Keratinocyte (primary cell): Measurements from ENCODE around the gene CALY. TPM values are rescaled to one million over a fixed set of nuclear protein-coding genes. Genes with fewer than 3 reads are reported as not detected.

Experiments
- DNase-seq: peaks from one replicate; pipeline ENCODE4 v3.0.0-alpha.2; 2011; ENCODE audit warnings: low read depth, missing footprints, low spot score
- FAIRE-seq: peaks from 2 replicates; lab custom pipeline; 2011; peaks lifted over from hg19 to GRCh38; lab: Jason Lieb, UNC
- H2AFZ ChIP-seq: 2 replicates; pipeline ENCODE4 v1.6.0; 2012; ENCODE audit warnings: low read length, control low read depth, inconsistent platforms; ENCODE audit not compliant: control insufficient read depth
- H3K27ac ChIP-seq: 2 replicates; pipeline ENCODE4 v1.5.1; 2011; ENCODE audit warnings: low read length; ENCODE audit not compliant: control insufficient read depth, insufficient read depth
- H3K27me3 ChIP-seq: 3 replicates; pipeline ENCODE4 v1.6.0; 2011; ENCODE audit warnings: low read length; ENCODE audit not compliant: control insufficient read depth, insufficient read depth; ENCODE audit errors: extremely low read depth
- H3K36me3 ChIP-seq, 2 experiments: 2 replicates in 1 of 2; 3 replicates in 1 of 2; pipeline ENCODE4 v1.5.1; 2011; ENCODE audit warnings: low read length in 2 of 2, mild to moderate bottlenecking in 1 of 2; ENCODE audit not compliant: control insufficient read depth in 2 of 2, insufficient read depth in 2 of 2; ENCODE audit errors: extremely low read depth in 1 of 2
- H3K4me1 ChIP-seq: 3 replicates; pipeline ENCODE4 v1.5.1; 2011; ENCODE audit warnings: low read length; ENCODE audit not compliant: control insufficient read depth, insufficient read depth; ENCODE audit errors: extremely low read depth
- H3K4me2 ChIP-seq: 3 replicates; pipeline ENCODE4 v1.6.0; 2011; ENCODE audit warnings: low read depth, low read length; ENCODE audit not compliant: control insufficient read depth, insufficient read depth; ENCODE audit errors: extremely low read depth
- H3K4me3 ChIP-seq, 3 experiments: fragments of 200-600 bp in 1 of 3; sonication (generic) in 1 of 3; 2 replicates in 2 of 3; 3 replicates in 1 of 3; pipeline ENCODE4 v1.5.1; 2011 to 2016; ENCODE audit warnings: low read length in 3 of 3, mild to moderate bottlenecking in 3 of 3, control low read depth in 2 of 3, inconsistent platforms in 1 of 3, low read depth in 1 of 3, mixed read lengths in 1 of 3, mixed run types in 1 of 3, moderate library complexity in 1 of 3; ENCODE audit not compliant: control insufficient read depth in 2 of 3, insufficient read depth in 2 of 3; ENCODE audit errors: extremely low read depth in 1 of 3
- H3K79me2 ChIP-seq: 2 replicates; pipeline ENCODE4 v1.6.0; 2012; ENCODE audit warnings: low read length; ENCODE audit not compliant: control insufficient read depth, insufficient read depth
- H3K9ac ChIP-seq: 3 replicates; pipeline ENCODE4 v1.6.0; 2011; ENCODE audit warnings: low read length; ENCODE audit not compliant: control insufficient read depth, insufficient read depth; ENCODE audit errors: extremely low read depth
- H3K9me1 ChIP-seq: 3 replicates; pipeline ENCODE4 v1.6.0; 2011; ENCODE audit warnings: low read length; ENCODE audit not compliant: control insufficient read depth, insufficient read depth; ENCODE audit errors: extremely low read depth
- H3K9me3 ChIP-seq: 2 replicates; pipeline ENCODE4 v1.5.1; 2012; ENCODE audit warnings: low read depth, low read length; ENCODE audit not compliant: control insufficient read depth
- H4K20me1 ChIP-seq: 3 replicates; pipeline ENCODE4 v1.6.0; 2011; ENCODE audit warnings: low read length; ENCODE audit not compliant: control insufficient read depth, insufficient read depth; ENCODE audit errors: extremely low read depth
- EZH2 ChIP-seq: IDR thresholded peaks from one replicate; pipeline ENCODE4 v1.6.1; 2012; ENCODE audit warnings: inconsistent platforms, mild to moderate bottlenecking, low read length, moderate library complexity
- dilution Hi-C: fragments of 300-500 bp; cut with MboI; formaldehyde crosslinking; loops from one replicate; pipeline ENCODE4 v1.7.0; 2020; ENCODE audit warnings: low sequenced_read_pairs; ENCODE audit not compliant: extremely low pct_ligation_motif_present
- polyA plus RNA-seq, 5 experiments: library from polyadenylated mRNA; depleted of rRNA in 3 of 5; stranded (reverse) in 3 of 5; stranded (forward) in 1 of 5; unstranded in 1 of 5; fragments of >200 nt; gene quantifications; 1 replicate in 1 of 5; 2 replicates in 3 of 5; 3 replicates in 1 of 5; pipeline versions ENCODE4 v1.2.1 to v1.2.3, GENCODE V29; 2011 to 2012; ENCODE audit warnings: missing spikeins in 2 of 5, low read depth in 1 of 5, low replicate concordance in 1 of 5
- TF ChIP-seq, protein P1 (sequence below), 3 experiments: IDR thresholded peaks in 1 of 3; conservative IDR thresholded peaks in 1 of 3; optimal IDR thresholded peaks in 1 of 3; 2 replicates in 2 of 3; 3 replicates in 1 of 3; pipeline versions ENCODE3 to v1.5.1; 2011; ENCODE audit warnings: low read length in 3 of 3, mild to moderate bottlenecking in 3 of 3, moderate library complexity in 2 of 3, control low read depth in 1 of 3, inconsistent platforms in 1 of 3; ENCODE audit not compliant: insufficient read depth in 2 of 3; ENCODE audit errors: extremely low read depth in 1 of 3

The CALY gene
- polyA plus RNA-seq, 1 donor (not counting 4 experiments of a cell fraction or from before 2014, with no cell fraction given): not detected

DNA sequence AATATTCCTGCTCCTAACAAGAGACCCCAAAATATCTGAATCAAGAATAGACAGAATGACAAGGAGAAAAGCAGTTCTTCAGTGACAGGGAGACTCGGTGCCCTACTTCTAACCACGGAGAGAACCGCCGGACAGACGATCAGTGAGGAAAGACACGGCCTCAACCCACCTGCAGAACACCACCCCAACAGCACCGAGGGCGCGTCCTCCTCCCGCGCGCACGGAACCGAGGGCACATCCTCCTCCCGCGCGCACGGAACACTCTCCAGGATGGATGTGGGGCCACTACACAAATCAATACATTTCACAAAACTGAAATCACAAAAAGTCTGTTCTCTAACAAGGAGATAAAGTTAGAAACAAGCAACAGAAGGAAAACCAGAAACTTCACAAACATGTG lies 50.3 kb downstream of the CALY start:
- Histone ChIP-seq H3K9me3 (no peaks in the 10 kb centered on the region), H3K4me3 (no peak overlapping the region), H3K4me2 (no peak overlapping the region), H3K27me3 (no peaks in the 10 kb centered on the region), H3K4me1 (no peaks in the 10 kb centered on the region), H2AFZ (no peak overlapping the region), H3K79me2 (no peaks in the 10 kb centered on the region), H3K36me3 (peaks cover 37 to 47% of the 10 kb centered on the region in 2 experiments), H4K20me1 (no peaks in the 10 kb centered on the region), H3K9ac (no peak overlapping the region), H3K9me1 (no peaks in the 10 kb centered on the region), H3K27ac (no peak overlapping the region)
- no peak for FAIRE-seq
- DNase-seq: no peak
- dilution Hi-C loops: no loop called here
- TF ChIP-seq, protein P1, sequence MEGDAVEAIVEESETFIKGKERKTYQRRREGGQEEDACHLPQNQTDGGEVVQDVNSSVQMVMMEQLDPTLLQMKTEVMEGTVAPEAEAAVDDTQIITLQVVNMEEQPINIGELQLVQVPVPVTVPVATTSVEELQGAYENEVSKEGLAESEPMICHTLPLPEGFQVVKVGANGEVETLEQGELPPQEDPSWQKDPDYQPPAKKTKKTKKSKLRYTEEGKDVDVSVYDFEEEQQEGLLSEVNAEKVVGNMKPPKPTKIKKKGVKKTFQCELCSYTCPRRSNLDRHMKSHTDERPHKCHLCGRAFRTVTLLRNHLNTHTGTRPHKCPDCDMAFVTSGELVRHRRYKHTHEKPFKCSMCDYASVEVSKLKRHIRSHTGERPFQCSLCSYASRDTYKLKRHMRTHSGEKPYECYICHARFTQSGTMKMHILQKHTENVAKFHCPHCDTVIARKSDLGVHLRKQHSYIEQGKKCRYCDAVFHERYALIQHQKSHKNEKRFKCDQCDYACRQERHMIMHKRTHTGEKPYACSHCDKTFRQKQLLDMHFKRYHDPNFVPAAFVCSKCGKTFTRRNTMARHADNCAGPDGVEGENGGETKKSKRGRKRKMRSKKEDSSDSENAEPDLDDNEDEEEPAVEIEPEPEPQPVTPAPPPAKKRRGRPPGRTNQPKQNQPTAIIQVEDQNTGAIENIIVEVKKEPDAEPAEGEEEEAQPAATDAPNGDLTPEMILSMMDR (optimal IDR thresholded peaks at IDR 0.05 in 1 of 3, IDR thresholded peaks at IDR 0.05 in 1 of 3, conservative IDR thresholded peaks at IDR 0.05 in 1 of 3; ENCODE audit: extremely low read depth in 1 of 3, insufficient read depth in 2 of 3, low read length in 3 of 3): no peak

DNA sequence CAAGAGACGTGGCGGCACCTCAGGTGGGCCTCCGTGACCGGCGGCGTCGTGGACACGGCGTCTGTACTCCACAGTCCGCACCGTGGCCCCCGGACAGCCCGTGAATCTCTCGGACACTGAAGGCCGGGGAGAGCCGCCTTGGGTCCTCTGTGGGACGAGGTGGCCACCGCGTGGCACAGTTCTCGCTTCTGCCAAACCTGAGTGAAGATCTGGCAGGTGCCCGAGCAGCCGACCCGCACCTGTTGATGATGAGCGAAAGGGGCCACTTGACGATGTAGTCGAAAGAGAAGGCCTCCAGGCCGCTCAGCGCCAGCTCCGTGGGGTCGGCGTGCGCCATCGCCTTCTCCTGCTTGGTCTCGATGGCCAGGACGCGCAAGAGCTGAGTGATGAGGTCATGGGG lies 51.5 kb downstream of the CALY start:
- dilution Hi-C loops: no loop called here
- no peak for DNase-seq
- H2AFZ ChIP-seq: no peak overlapping the region
- FAIRE-seq: no peak
- no peaks in the 10 kb centered on the region for H3K27me3 ChIP-seq
- no peaks in the 10 kb centered on the region for H3K9me1 ChIP-seq
- no peaks in the 10 kb centered on the region for H4K20me1 ChIP-seq
- no peak overlapping the region for H3K9ac ChIP-seq
- no peak for TF ChIP-seq EZH2
- TF ChIP-seq, protein P1 (optimal IDR thresholded peaks at IDR 0.05 in 1 of 3, IDR thresholded peaks at IDR 0.05 in 1 of 3, conservative IDR thresholded peaks at IDR 0.05 in 1 of 3; ENCODE audit: extremely low read depth in 1 of 3, insufficient read depth in 2 of 3, low read length in 3 of 3): no peak
- H3K4me2 ChIP-seq: no peak overlapping the region
- H3K79me2 ChIP-seq: no peaks in the 10 kb centered on the region
- no peak overlapping the region for H3K27ac ChIP-seq
- no peaks in the 10 kb centered on the region for H3K9me3 ChIP-seq
- no peak overlapping the region for H3K4me3 ChIP-seq
- H3K4me1 ChIP-seq: no peaks in the 10 kb centered on the region
- peaks cover 35 to 45% of the 10 kb centered on the region in 2 experiments for H3K36me3 ChIP-seq
